GM19328 (cell line): ENCODE results near the gene LTK.
"Not testable (repeated sequence)": the region's sequence is repeated elsewhere in the genome, so short reads cannot be mapped to it uniquely, and the experiment has no call there.

Experiments used
- ATAC-seq: cut with Tn5 transposase; IDR thresholded peaks from one replicate; pipeline ENCODE4 v1.9.1; 2021; ENCODE audit warnings: mild to moderate bottlenecking, moderate library complexity; ENCODE audit not compliant: unreplicated experiment

The LTK gene

GRCh38 chr15:41480396-41481140 is 33.1 kb downstream of the LTK start:
- ATAC-seq = no peak

GRCh38 chr15:41476416-41477048 is 37.1 kb downstream of the LTK start:
- ATAC-seq = no peak

DNA sequence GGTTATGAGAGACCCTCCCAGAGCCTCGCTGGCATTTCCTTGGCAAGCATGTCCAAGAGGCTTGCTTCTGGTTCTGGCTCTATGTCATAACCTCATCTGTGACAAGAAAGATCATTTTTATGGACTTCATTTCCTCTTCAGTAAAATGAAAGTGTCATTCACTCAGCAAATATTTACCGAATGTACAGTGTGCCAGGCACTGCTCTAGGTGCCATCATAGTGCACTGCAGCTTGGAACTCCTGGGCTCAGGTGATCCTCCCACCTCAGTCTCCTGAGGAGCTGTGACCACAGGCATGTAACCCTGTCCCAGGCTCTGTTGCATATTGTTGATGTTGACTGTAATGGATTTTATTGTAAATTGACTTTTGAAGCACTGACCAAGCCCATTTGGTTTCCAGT is 38.7 kb downstream of the LTK start:
- ATAC-seq = no peak

GRCh38 chr15:41474436-41474835 is 39.2 kb downstream of the LTK start:
- ATAC-seq = no peak

GRCh38 chr15:41473418-41473817 is 40.2 kb downstream of the LTK start:
- ATAC-seq = no peak

- ATAC-seq = not testable (repeated sequence)
These were observed 44.0 kb downstream of the LTK start for GRCh38 chr15:41469644-41470043.

GRCh38 chr15:41466711-41467110 is 46.9 kb downstream of the LTK start:
- ATAC-seq = no peak

DNA sequence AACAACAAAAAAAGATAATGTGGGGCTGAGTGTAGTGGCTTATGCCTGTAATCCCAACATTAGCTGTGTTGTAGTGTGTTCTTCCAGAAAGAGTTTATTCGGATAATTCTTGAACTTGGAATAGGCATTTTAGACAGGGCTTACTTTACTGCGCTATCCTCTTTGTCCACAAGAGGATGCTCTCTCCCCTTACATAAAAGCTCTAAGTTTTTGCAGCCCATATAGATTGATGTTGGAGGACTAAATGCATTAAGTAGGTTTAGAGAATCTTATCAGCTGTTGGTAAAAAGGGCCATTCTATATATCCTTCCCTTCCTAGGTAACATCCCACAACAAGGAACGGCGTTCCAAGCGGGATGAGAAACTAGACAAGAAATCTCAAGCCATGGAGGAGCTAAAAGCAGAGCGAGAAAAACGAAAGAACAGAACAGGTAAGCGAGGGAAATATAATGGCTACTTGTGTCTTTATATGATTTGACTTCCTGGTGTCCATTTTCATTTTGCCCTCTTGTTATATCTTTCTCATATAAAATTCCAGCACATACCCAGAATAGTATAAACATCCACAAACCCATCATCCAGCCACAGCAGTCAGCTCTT is 47.7 kb downstream of the LTK start:
- ATAC-seq = no peak

DNA sequence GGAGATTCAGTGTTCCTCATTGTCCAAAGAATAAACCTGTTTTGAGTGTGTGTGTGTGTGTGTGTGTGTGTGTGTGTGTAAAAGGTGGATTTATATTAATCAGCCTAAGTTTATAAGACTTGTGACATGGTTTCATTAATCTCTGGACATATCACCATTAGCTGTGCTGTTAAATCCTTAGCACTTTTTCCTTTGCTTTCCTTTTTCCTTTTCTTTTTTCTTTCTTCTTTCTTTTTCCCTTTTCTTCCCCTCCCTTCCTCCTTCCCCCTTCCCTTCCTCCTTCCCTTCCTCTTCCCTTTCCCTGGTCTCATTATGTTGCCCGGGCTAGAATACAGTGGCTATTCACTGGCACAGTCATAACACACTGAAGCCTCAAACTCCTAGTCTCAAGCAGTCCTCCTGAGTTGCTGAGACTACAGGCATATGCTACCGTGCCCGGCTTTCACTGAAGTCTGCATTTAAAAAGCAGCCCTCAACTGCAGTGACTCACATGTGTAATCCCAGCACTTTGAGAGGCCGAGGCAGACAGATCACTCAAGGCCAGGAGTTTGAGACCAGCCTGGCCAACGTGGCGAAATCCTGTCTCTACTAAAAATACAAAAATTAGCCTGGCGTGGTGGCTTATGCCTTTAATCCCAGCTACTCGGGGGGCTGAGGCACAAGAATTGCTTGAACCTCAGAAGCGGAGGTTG is 48.6 kb downstream of the LTK start:
- ATAC-seq = no peak

- ATAC-seq = no peak
These were observed 51.4 kb downstream of the LTK start for GRCh38 chr15:41462084-41462795.
